Suprapubic skin (tissue), 4 donors: ENCODE data around the gene TMEM270.

Source experiments
- CTCF ChIP-seq, 2 donors: fragments of 200-600 bp in 1 of 2; fragments of 450-650 bp in 1 of 2; sonication (generic) in 1 of 2; IDR thresholded peaks; one replicate each; pipeline ENCODE4 v1.5.1; 2016 to 2019; ENCODE audit warnings: antibody characterized with exemption in 2 of 2, mild to moderate bottlenecking in 1 of 2, moderate library complexity in 1 of 2
- EP300 ChIP-seq: sonication (generic); formaldehyde crosslinking; IDR thresholded peaks from one replicate; pipeline ENCODE4 v1.6.1; 2017; ENCODE audit warnings: antibody characterized with exemption
- POLR2A ChIP-seq, 2 donors: fragments of 450-650 bp; IDR thresholded peaks; one replicate each; pipeline ENCODE4 v1.6.1; 2017; ENCODE audit warnings: antibody characterized with exemption in 2 of 2, mild to moderate bottlenecking in 2 of 2, moderate library complexity in 2 of 2
- POLR2AphosphoS5 ChIP-seq, 3 donors: sonication (generic); formaldehyde crosslinking; IDR thresholded peaks; one replicate each; pipeline ENCODE4 v1.6.1; 2017; ENCODE audit warnings: antibody characterized with exemption in 3 of 3

- TF ChIP-seq CTCF (IDR thresholded peaks at IDR 0.05): no peak
- TF ChIP-seq EP300: no peak
- TF ChIP-seq POLR2A (IDR thresholded peaks at IDR 0.05): no peak
- no peak for TF ChIP-seq POLR2AphosphoS5 (IDR thresholded peaks at IDR 0.05)
These were observed 39.3 kb downstream of the TMEM270 start for GRCh38 chr7:73900286-73900685.
